Uterus (tissue), 2 donors: ENCODE data around the gene IL17D.

Source experiments
- CTCF ChIP-seq, 4 experiments: fragments of 200-600 bp in 2 of 4; fragments of 450-650 bp in 2 of 4; sonication (generic) in 2 of 4; IDR thresholded peaks; one replicate each; pipeline ENCODE4 v1.5.1; 2016 to 2019; ENCODE audit warnings: antibody characterized with exemption in 4 of 4, mild to moderate bottlenecking in 2 of 4, moderate library complexity in 1 of 4
- POLR2A ChIP-seq, 2 donors: fragments of 450-650 bp; IDR thresholded peaks; one replicate each; pipeline ENCODE4 v1.6.1; 2016; ENCODE audit warnings: antibody characterized with exemption in 2 of 2, mild to moderate bottlenecking in 1 of 2, moderate library complexity in 1 of 2

DNA sequence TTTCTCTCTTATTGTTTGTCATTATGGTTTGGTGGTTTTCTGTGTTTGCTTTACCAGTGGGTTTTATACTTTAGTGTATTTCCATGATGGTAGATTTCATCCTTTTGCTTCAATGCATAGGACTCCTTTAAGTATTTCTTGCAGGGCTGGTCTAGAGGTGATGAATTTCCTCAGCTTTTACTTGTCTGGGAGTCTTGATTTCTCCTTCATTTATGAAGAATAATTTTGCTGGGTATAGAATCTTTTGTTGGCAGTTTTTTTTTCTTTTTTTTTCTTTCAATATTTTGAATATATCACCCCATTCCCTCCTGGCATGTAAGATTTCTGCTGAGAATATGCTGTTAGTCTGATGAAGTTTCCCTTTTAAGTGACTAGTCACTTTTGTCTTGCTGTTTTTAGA is 50.5 kb downstream of the IL17D start:
- TF ChIP-seq CTCF (IDR thresholded peaks at IDR 0.05) (no peak), POLR2A (IDR thresholded peaks at IDR 0.05) (no peak)
